Prostate gland (tissue), 2 donors: ENCODE data around the gene SLIT3. TPM values are rescaled to one million over a fixed set of nuclear protein-coding genes. Genes with fewer than 3 reads are reported as not detected.

Experiments used
- DNase-seq: peaks from one replicate; pipeline ENCODE4 v3.0.0-alpha.2; 2019; ENCODE audit warnings: low spot score
- H3K27ac ChIP-seq, 2 donors: fragments of 200-600 bp; sonication (generic); 2 replicates each; pipeline ENCODE4 v1.5.1; 2017 to 2019
- H3K27me3 ChIP-seq: fragments of 200-600 bp; sonication (generic); replicated peaks from 2 replicates; pipeline ENCODE4 v1.5.1; 2019; ENCODE audit not compliant: insufficient read depth
- H3K36me3 ChIP-seq, 2 donors: fragments of 200-600 bp; sonication (generic); 1 replicate in 1 of 2; 2 replicates in 1 of 2; pipeline versions ENCODE4 v1.5.1 to v1.8.1; 2017 to 2019
- H3K4me1 ChIP-seq: fragments of 200-600 bp; sonication (generic); replicated peaks from 2 replicates; pipeline ENCODE4 v1.5.1; 2019
- H3K4me3 ChIP-seq, 2 donors: fragments of 200-600 bp; sonication (generic); 2 replicates each; pipeline ENCODE4 v1.5.1; 2017 to 2019
- H3K9me3 ChIP-seq: fragments of 200-600 bp; sonication (generic); 2 replicates; pipeline ENCODE4 v1.5.1; 2017
- CTCF ChIP-seq, 4 experiments: fragments of 200-600 bp in 2 of 4; fragments of 450-650 bp in 2 of 4; sonication (generic) in 2 of 4; IDR thresholded peaks; 1 replicate in 3 of 4; 2 replicates in 1 of 4; pipeline ENCODE4 v1.5.1; 2016 to 2019; ENCODE audit warnings: antibody characterized with exemption in 4 of 4, mild to moderate bottlenecking in 2 of 4, moderate library complexity in 2 of 4
- POLR2A ChIP-seq: fragments of 450-650 bp; IDR thresholded peaks from one replicate; pipeline ENCODE4 v1.6.1; 2016; ENCODE audit warnings: antibody characterized with exemption, mild to moderate bottlenecking
- POLR2AphosphoS5 ChIP-seq: sonication (generic); formaldehyde crosslinking; IDR thresholded peaks from one replicate; pipeline ENCODE4 v1.6.1; 2017; ENCODE audit warnings: antibody characterized with exemption
- WGBS: methylation state at CpG from one replicate; pipeline ENCODE4 v1.1.5; 2018; 5-methylcytosine and 5-hydroxymethylcytosine counted together
- intact Hi-C: fragments of 100-400 bp; cut with DNase I; formaldehyde crosslinking; loops from one replicate; pipeline ENCODE4 v1.14.2; 2022
- total RNA-seq, 2 donors: library from RNA; depleted of rRNA; stranded (reverse); fragments of >200 nt; gene quantifications; one replicate each; pipeline ENCODE4 v1.1.0, GENCODE V29; 2016

The SLIT3 gene
- total RNA-seq, 2 donors from 2014 or later, result 8.3 TPM

- intact Hi-C loops, result no loop called here
- WGBS, result 92% methylated on average over 3 of the region's 3 CpGs
- Histone ChIP-seq H3K27ac (no peak overlapping the region), H3K36me3 (no peaks in the 10 kb centered on the region), H3K9me3 (no peaks in the 10 kb centered on the region), H3K4me1 (no peaks in the 10 kb centered on the region), H3K27me3 (no peaks in the 10 kb centered on the region), H3K4me3 (no peak overlapping the region)
- no peak for DNase-seq
- TF ChIP-seq POLR2A (no peak), CTCF (IDR thresholded peaks at IDR 0.05) (no peak), POLR2AphosphoS5 (no peak)
Observed at GRCh38 chr5:168800701-168801100, 500.2 kb downstream of the SLIT3 start.

- TF ChIP-seq POLR2A (no peak), POLR2AphosphoS5 (no peak), CTCF (IDR thresholded peaks at IDR 0.05) (no peak)
- no peaks in the 10 kb centered on the region for H3K4me1 ChIP-seq
- 93% methylated on average over 5 of the region's 5 CpGs for WGBS
- no peaks in the 10 kb centered on the region for H3K9me3 ChIP-seq
- no peaks in the 10 kb centered on the region for H3K27me3 ChIP-seq
- H3K36me3 ChIP-seq, result no peaks in the 10 kb centered on the region
- intact Hi-C loops, result no loop called here
- no peak for DNase-seq
- no peak overlapping the region for H3K27ac ChIP-seq
- no peak overlapping the region for H3K4me3 ChIP-seq
Observed at GRCh38 chr5:168798065-168799023, 502.6 kb downstream of the SLIT3 start.

GRCh38 chr5:168796593-168797580 lies 504.1 kb downstream of the SLIT3 start:
- Histone ChIP-seq H3K27me3 (no peaks in the 10 kb centered on the region), H3K4me1 (no peaks in the 10 kb centered on the region), H3K9me3 (no peaks in the 10 kb centered on the region), H3K27ac (no peak overlapping the region), H3K4me3 (no peak overlapping the region), H3K36me3 (no peaks in the 10 kb centered on the region)
- 74% methylated on average over 12 of the region's 12 CpGs for WGBS
- intact Hi-C loops, result no loop called here
- no peak for DNase-seq
- TF ChIP-seq CTCF (IDR thresholded peaks at IDR 0.05), result no peak

- no peak overlapping the region for H3K27ac ChIP-seq
- no peak for DNase-seq
- no peaks in the 10 kb centered on the region for H3K4me1 ChIP-seq
- no peaks in the 10 kb centered on the region for H3K9me3 ChIP-seq
- H3K36me3 ChIP-seq, result no peaks in the 10 kb centered on the region
- no peak overlapping the region for H3K4me3 ChIP-seq
- H3K27me3 ChIP-seq, result no peaks in the 10 kb centered on the region
- 83% methylated on average over 4 of the region's 4 CpGs for WGBS
- no peak for TF ChIP-seq POLR2A
- TF ChIP-seq POLR2AphosphoS5, result no peak
- no peak for TF ChIP-seq CTCF (IDR thresholded peaks at IDR 0.05)
- intact Hi-C loops, result no loop called here
Observed at GRCh38 chr5:168796000-168796399, 504.9 kb downstream of the SLIT3 start.
